ENCODE data around the gene EPHA5.

EPHA5 gene

GRCh38 chr4:65670331-65671031, at the start of gene EPHA5:
Gene EPHA5 (minus strand): TSS chr4:65670489. CDS start chr4:65669742, 747 bp downstream.
- no peak for DNase-seq
- TF ChIP-seq POLR2A (IDR thresholded peaks at IDR 0.05; ENCODE audit: low read length) (no peak), GATA1 (IDR thresholded peaks at IDR 0.05; ENCODE audit: low read depth, low read length) (no peak)

DNA sequence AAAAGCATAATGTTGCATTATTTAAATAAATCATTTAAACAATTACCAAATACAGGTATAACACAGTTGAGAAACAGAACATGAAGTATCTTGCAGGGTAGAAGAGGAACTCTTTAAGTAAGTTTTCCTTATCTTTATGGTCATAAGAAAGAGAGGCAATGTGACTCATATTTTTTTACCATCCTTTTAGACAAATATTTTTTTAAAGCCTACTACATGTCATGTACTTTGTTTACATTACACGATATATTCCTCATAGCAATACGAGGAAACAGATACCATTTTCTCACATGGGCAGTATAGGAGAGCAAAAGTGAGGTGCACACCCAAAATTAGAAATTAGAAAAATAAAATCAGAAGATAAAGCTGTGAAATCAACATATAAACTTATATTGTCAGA, 49.3 kb upstream of the EPHA5 start:
- TF ChIP-seq POLR2A (IDR thresholded peaks at IDR 0.05; ENCODE audit: low read length) (no peak), GATA1 (IDR thresholded peaks at IDR 0.05; ENCODE audit: low read depth, low read length) (no peak)
- no peak for DNase-seq

- TF ChIP-seq GATA1 (IDR thresholded peaks at IDR 0.05; ENCODE audit: low read depth, low read length): no peak
- no peak for TF ChIP-seq POLR2A (IDR thresholded peaks at IDR 0.05; ENCODE audit: low read length)
- DNase-seq: no peak
These were observed 28.3 kb upstream of the EPHA5 start for GRCh38 chr4:65698631-65699030.

- TF ChIP-seq GATA1 (IDR thresholded peaks at IDR 0.05; ENCODE audit: low read depth, low read length): no peak
- TF ChIP-seq POLR2A (IDR thresholded peaks at IDR 0.05; ENCODE audit: low read length): no peak
- DNase-seq: no peak
These were observed 26.1 kb upstream of the EPHA5 start for GRCh38 chr4:65696436-65696835.

DNA sequence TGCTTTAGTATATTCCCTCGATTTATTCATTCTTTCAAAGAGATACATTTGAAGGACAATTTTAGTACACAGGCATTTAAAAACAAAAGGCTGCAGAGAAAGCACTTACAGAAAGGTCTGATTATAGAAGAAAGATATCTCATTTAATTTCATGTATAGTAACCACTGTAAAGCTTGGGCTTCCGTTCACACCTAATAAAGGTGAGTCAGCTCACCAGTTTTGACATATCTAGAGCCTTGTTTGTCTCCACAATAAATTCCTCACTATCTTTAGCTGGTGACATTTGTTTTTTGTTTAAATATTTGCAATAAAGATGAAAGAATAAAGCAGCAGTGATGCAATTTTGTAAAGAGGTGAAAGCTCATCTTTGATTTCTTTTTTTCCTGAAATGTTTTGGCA, 1.1 kb upstream of the EPHA5 start:
- no peak for DNase-seq
- TF ChIP-seq POLR2A (IDR thresholded peaks at IDR 0.05; ENCODE audit: low read length): no peak
- TF ChIP-seq GATA1 (IDR thresholded peaks at IDR 0.05; ENCODE audit: low read depth, low read length): no peak

GRCh38 chr4:65670020-65670330, 314 bp downstream of the EPHA5 start:
- TF ChIP-seq GATA1 (IDR thresholded peaks at IDR 0.05; ENCODE audit: low read depth, low read length): no peak
- TF ChIP-seq POLR2A (IDR thresholded peaks at IDR 0.05; ENCODE audit: low read length): no peak

GRCh38 chr4:65669111-65670019, 924 bp downstream of the EPHA5 start:
- DNase-seq: no peak
- TF ChIP-seq GATA1 (IDR thresholded peaks at IDR 0.05; ENCODE audit: low read depth, low read length): no peak
- TF ChIP-seq POLR2A (IDR thresholded peaks at IDR 0.05; ENCODE audit: low read length): no peak

More at GRCh38 chr4:65670020-65670330, 314 bp downstream of the EPHA5 start:
- no peak for DNase-seq

GRCh38 chr4:65668201-65669089, 1.8 kb downstream of the EPHA5 start:
- no peak for TF ChIP-seq GATA1 (IDR thresholded peaks at IDR 0.05; ENCODE audit: low read depth, low read length)
- TF ChIP-seq POLR2A (IDR thresholded peaks at IDR 0.05; ENCODE audit: low read length): no peak
- no peak for DNase-seq

- TF ChIP-seq POLR2A (IDR thresholded peaks at IDR 0.05; ENCODE audit: low read length): no peak
- no peak for TF ChIP-seq GATA1 (IDR thresholded peaks at IDR 0.05; ENCODE audit: low read depth, low read length)
These were observed 2.7 kb downstream of the EPHA5 start for GRCh38 chr4:65667506-65668041.

GRCh38 chr4:65665771-65666523, 4.3 kb downstream of the EPHA5 start:
- DNase-seq: no peak
- TF ChIP-seq GATA1 (IDR thresholded peaks at IDR 0.05; ENCODE audit: low read depth, low read length) (no peak), POLR2A (IDR thresholded peaks at IDR 0.05; ENCODE audit: low read length) (no peak)

More at GRCh38 chr4:65667506-65668041, 2.7 kb downstream of the EPHA5 start:
- no peak for DNase-seq

- TF ChIP-seq GATA1 (IDR thresholded peaks at IDR 0.05; ENCODE audit: low read depth, low read length): no peak
- no peak for TF ChIP-seq POLR2A (IDR thresholded peaks at IDR 0.05; ENCODE audit: low read length)
These were observed 8.8 kb downstream of the EPHA5 start for GRCh38 chr4:65661471-65661870.

DNA sequence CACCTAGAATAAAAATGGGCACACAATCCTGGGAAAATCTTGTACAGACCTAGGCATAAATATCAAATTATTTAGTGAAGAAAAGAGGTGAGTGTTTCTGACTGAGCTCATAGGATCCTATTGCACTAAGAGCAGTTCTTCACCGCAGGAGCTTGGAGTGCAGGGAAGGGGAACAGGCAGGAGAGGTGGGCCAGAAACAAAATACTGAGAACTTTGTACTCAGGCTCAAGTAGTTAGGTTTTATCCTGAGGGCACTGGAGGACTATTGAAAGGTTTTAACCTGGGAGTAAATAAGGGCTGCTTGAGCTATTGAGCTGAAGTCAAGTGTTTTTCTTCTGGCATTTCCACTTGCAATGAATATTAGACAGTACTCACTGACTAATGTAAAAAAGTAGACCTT, 12.2 kb downstream of the EPHA5 start:
- TF ChIP-seq GATA1 (IDR thresholded peaks at IDR 0.05; ENCODE audit: low read depth, low read length): no peak
- DNase-seq: no peak

More at GRCh38 chr4:65661471-65661870, 8.8 kb downstream of the EPHA5 start:
- no peak for DNase-seq

GRCh38 chr4:65656008-65656407, 14.3 kb downstream of the EPHA5 start:
- DNase-seq: no peak
- no peak for TF ChIP-seq POLR2A (IDR thresholded peaks at IDR 0.05; ENCODE audit: low read length)
- TF ChIP-seq GATA1 (IDR thresholded peaks at IDR 0.05; ENCODE audit: low read depth, low read length): no peak
